NCI-H1048 (cell line): ENCODE data around the gene LDLRAD3.
"Not testable (repeated sequence)": the region's sequence is repeated elsewhere in the genome, so short reads cannot be mapped to it uniquely, and the experiment has no call there.

Experiments
- DNase-seq: peaks from one replicate; lab custom pipeline; 2025; lab: John Stamatoyannopoulos, UW

Gene LDLRAD3

DNA sequence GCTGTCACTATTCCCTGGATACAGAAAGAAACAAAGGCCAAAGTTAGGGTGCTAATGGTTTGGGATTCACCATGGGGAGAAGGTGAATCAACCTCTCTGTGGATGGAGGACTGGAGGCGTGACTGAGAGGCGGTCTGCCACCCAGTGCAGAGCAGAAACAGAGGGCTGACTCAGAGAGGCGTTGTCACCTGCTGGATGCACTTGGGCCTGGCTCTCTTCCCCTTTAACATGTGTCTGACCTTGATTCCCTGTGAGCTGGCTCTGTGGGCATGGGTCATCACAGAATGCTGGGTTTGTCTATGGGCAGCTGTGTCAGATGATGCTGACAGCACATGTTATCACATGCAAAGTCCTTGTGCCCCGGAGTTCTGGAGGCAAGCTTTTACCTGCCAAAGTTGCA, 75.9 kb downstream of the LDLRAD3 start:
- DNase-seq: no peak

GRCh38 chr11:36022882-36023281, 79.0 kb downstream of the LDLRAD3 start:
- no peak for DNase-seq

GRCh38 chr11:36023922-36024321, 80.1 kb downstream of the LDLRAD3 start:
- no peak for DNase-seq

- no peak for DNase-seq
Observed at GRCh38 chr11:36024716-36025115, 80.9 kb downstream of the LDLRAD3 start.

DNA sequence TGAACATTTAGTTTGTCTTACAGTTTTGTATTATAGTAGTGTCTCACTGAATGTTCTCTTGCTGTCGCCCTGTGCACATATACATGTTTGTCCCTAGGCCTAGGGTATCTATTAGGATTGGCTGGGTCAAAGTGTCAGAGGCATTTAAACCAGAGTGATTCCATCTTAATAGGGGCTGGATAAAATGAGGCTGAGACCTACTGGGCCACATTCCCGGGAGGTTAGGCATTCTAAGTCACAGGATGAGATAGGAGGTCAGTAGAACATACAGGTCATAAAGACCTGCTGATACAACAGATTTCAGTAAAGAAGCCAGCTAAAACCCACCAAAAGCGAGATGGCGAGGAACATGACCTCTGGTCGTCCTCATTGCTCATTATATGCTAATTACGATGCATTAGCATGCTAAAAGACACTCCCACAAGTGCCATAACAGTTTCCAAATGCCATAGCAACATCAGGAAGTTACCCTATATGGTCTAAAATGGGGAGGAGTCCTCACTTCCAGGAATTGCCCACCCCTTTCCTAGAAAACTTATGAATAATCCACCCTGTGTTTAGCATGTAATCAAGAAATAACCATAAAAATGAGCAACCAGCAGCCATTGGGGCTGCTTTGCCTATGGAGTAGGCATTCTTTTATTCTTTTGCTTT, 82.6 kb downstream of the LDLRAD3 start:
- DNase-seq: no peak

DNA sequence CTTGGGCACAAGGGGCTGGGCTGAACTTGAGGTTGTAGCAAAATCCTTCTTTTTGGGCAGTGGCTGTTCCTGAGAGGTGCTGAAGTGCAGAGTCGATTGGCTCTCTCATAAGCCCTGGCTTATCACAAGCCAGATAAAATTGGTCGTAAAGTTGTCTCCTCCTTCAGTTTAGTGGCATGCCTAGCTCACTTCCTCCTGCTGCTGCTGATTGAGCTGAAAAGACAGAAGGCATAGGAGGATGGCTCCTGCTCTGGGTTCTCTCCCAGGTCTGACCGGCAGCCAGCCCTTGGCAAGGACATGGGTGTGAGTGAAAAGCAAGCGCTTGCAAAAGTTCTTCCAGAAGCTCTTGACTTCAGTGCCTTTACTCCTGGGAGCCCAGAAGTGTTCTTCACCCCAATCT, 83.9 kb downstream of the LDLRAD3 start:
- DNase-seq: no peak

- no peak for DNase-seq
Observed at GRCh38 chr11:36029616-36030015, 85.8 kb downstream of the LDLRAD3 start.

DNA sequence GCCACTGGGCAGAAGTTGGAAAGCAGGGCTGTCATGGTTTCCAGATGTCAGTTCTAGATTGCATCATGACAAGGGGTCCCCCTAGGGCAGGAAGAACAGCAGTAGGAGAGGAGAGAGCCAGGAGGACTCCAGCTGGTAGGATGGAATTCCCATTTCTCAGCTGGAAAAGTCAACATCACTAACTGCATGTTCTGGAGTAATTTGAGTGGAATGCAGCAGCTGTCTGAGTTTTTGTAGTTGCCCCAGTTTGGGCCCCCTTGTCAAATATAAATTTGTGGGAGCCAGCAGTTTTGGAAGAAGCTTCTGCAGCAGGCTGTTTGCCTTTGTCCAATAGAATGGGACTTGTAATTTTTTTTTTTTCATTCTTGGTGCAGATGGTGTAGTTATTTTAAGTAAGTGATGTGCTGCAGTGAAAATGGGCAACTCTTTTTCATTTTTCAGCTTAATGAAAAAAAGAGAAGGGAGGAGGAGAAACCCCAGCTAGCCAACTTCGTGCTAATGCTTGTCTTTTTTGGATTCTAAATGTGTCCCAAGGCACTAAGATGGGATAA, 86.9 kb downstream of the LDLRAD3 start:
- DNase-seq: no peak

- no peak for DNase-seq
Observed at GRCh38 chr11:36033082-36033751, 89.4 kb downstream of the LDLRAD3 start.

DNA sequence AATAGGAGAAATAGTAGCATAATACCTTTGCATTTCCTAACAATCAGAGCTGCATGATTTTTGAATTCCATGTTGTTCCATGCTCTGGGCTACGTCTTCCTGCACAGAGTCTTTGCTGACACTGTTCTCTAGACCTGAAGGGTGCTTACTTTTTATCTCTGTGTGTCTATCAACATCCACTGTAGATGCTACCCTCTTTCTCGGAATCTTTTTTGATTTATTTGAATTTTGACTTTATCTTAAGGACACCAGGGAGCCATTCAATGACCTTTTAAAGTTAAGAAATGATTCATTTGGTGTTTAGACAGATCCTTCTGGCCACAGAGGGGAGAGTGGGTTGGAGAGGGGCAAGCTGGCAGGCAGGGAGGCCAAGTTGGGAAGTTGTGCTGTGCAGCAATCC, 90.1 kb downstream of the LDLRAD3 start:
- DNase-seq: no peak

GRCh38 chr11:36034551-36035331, 90.9 kb downstream of the LDLRAD3 start:
- DNase-seq: no peak

- no peak for DNase-seq
Observed at GRCh38 chr11:36035454-36035853, 91.6 kb downstream of the LDLRAD3 start.

DNA sequence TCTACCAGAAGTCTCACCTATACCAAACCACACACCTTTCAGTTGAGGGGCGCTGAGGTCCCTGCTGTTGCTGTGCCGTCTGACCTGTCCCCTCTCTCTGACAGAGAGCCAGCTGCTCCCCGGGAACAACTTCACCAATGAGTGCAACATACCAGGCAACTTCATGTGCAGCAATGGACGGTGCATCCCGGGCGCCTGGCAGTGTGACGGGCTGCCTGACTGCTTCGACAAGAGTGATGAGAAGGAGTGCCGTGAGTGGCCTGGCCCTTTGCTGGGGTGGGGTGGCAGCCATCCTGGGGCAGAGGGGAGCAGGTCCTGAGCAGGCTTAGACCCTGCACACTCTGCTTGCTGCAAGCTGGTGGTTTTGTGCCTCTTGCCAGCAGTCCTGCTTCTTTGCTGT, 92.1 kb downstream of the LDLRAD3 start:
- no peak for DNase-seq

DNA sequence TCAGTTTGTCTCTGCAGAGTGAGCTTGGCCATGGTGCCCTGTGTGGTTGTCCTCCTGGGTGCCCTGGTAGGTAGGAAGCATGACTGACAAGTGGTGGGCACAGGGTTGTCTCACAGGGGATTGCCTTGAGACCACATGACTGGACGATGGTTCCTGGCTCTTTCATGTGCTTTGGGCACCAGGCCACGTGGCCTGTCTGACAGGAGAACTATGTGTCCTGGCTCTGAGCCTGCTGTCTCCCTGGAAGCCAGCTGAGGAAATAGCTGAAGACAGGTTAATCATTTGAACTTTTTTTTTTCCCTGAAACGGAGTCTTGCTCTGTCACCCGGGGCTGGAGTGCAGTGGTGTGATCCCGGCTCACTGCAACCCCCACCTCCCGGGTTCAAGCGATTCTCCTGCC, 93.2 kb downstream of the LDLRAD3 start:
- DNase-seq: no peak

- no peak for DNase-seq
Observed at GRCh38 chr11:36038541-36038940, 94.7 kb downstream of the LDLRAD3 start.

GRCh38 chr11:36039471-36039870, 95.6 kb downstream of the LDLRAD3 start:
- no peak for DNase-seq

DNA sequence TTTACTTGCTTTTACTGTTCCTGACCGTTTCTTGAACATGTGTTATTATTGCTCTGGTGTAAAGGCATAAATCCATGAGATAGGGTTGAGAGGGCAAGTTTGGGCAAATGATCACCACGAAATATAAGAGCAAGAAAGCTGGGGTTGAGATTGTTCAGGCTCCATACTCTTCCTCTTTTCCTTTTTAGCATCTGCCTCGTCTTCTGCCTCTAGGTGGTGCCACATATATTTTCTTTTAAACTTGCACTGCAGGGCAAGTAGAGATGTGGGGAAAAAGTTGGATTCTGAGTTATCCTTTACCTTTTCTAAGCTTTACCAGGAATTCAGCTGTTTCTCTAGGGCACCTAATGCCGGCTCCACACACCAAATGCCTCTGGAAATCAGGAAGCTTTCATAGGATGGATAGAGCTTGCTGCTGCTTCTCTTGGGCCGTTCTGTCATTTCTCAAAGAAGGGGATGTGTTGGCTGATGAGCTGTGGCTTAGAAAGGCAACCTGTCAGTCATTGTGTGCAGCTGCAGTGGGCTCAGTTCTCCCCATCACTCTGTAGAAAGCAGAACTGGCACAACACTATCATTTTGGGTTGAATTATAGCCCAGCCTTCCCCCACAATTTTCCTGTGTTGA, 98.2 kb downstream of the LDLRAD3 start:
- no peak for DNase-seq

DNA sequence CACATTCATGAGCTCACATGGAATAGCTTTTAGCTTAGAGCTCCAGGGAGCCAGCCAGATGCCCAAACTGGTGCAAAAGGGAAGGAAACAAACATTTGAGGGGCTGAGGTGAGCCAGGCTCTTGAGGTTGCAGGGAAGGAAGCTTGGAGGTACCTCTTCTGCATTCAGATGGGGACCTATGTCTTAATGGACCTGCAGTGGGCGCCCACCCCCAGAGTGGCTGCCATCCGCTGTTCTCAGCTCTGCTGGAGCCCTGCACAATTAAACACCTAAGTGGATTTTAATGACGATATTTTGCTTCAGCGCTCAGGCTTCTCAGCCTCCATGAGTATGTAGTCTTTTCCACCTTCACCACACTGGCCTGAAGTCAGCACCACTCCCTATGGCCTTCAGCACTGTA, 100.8 kb downstream of the LDLRAD3 start:
- no peak for DNase-seq

DNA sequence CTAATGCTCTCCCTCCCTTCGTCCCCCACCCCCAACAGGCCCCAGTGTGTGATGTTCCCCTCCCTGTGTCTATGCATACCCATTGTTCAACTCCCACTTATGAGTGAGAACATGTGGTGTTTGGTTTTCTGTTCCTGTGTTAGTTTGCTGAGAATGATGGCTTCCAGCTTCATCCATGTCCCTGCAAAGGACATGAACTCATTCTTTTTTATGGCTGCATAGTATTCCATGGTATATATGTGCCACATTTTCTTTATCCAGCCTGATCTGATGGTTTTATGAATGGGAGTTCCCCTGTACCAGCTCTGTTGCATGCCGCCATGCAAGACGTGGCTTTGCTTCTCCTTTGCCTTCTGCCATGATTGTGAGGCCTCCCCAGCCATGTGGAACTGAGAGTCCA, 102.1 kb downstream of the LDLRAD3 start:
- not testable (repeated sequence) for DNase-seq

- no peak for DNase-seq
Observed at GRCh38 chr11:36046932-36047331, 103.1 kb downstream of the LDLRAD3 start.

DNA sequence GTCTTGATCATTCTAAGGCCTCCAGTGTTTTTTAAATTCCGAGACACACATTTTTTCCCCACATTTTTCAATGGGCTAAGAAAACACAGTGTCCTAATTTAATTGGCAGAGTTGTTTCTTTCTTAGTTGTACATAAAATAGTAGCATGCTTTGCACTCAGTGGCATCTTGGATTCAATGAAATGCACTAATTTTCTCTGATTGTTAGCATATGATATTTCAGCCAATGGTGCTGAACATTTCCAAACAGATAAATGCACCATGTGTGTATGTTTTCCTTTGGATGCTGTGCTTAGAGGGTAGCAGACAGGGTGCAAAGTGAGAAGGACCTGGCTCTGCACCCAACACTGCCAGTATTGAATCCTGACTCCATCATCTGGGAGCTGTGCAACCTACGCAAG, 103.5 kb downstream of the LDLRAD3 start:
- DNase-seq: no peak

DNA sequence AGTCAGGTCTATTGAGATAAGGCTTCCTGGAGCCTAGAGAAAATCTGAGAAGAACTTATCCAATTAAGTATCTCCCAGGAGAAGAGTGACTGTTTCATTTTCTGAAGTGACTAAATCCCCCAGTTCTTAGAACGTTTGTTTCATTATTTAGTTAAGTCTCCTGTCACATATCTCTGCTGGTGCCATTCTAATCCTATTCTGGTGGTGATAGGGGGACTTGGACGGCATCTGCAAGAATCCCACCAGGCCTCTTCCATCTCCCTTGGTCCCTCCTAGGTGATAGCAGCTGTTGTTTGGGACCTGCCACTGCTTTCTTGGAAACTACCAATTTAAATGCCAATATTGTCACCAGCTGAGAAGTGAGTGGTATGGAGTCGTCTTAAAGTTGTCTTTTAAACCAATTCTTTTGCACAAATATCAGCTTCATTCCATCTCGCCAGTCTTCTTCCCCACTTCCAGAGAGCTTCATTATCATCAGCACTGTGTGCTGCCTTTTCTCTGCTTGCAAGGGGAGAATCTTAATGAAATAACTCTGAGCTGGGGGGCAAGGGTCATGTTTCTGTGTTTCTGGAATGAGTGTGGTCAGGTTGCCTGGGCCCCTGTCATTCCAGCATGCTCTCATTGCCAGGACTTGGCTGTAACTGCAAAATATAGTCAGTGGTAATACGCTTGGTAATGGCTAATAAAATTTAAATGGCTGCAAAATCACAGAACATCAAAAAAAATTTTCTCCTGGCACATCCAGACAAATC, 104.8 kb downstream of the LDLRAD3 start:
- DNase-seq: no peak
